Esophagus squamous epithelium (tissue), 5 donors: ENCODE results near the gene CFI. TPM values are rescaled to one million over a fixed set of nuclear protein-coding genes. Genes with fewer than 3 reads are reported as not detected.

Source experiments
- DNase-seq: peaks from one replicate; lab custom pipeline; 2025; lab: John Stamatoyannopoulos, UW
- H3K27ac ChIP-seq, 4 donors: fragments of 200-600 bp; sonication (generic); one replicate each; pipeline ENCODE4 v1.5.1; 2016 to 2019; ENCODE audit warnings: mild to moderate bottlenecking in 1 of 4
- H3K27me3 ChIP-seq, 4 donors: fragments of 200-600 bp; sonication (generic); 1 replicate in 3 of 4; 2 replicates in 1 of 4; pipeline versions ENCODE4 v1.5.1 to v1.6.0; 2017 to 2021; ENCODE audit warnings: antibody characterized with exemption in 1 of 4
- H3K36me3 ChIP-seq, 3 donors: fragments of 200-600 bp; sonication (generic); one replicate each; pipeline ENCODE4 v1.5.1; 2016 to 2019
- H3K4me1 ChIP-seq, 3 donors: fragments of 200-600 bp; sonication (generic); one replicate each; pipeline ENCODE4 v1.5.1; 2017 to 2019
- H3K4me3 ChIP-seq, 4 donors: fragments of 200-600 bp; sonication (generic); 1 replicate in 3 of 4; 2 replicates in 1 of 4; pipeline ENCODE4 v1.5.1; 2016 to 2019; ENCODE audit warnings: mild to moderate bottlenecking in 2 of 4, moderate library complexity in 1 of 4
- H3K9me3 ChIP-seq, 3 donors: fragments of 200-600 bp; sonication (generic); one replicate each; pipeline ENCODE4 v1.5.1; 2016 to 2019
- POLR2A ChIP-seq, 4 donors: fragments of 450-650 bp; IDR thresholded peaks; one replicate each; pipeline ENCODE4 v1.6.1; 2017; ENCODE audit warnings: antibody characterized with exemption in 4 of 4, mild to moderate bottlenecking in 4 of 4, moderate library complexity in 3 of 4
- WGBS, 2 donors: methylation state at CpG; one replicate each; pipeline ENCODE4 v1.1.5; 2018; 5-methylcytosine and 5-hydroxymethylcytosine counted together
- intact Hi-C: fragments of 100-400 bp; cut with DNase I; formaldehyde crosslinking; loops from one replicate; pipeline ENCODE4 v1.15.0; 2022
- total RNA-seq, 4 donors: library from RNA; depleted of rRNA; stranded (reverse); fragments of >200 nt; gene quantifications; one replicate each; pipeline ENCODE4 v1.1.0, GENCODE V29; 2016
- TF ChIP-seq, protein P1 (sequence below), 6 experiments: fragments of 450-650 bp in 4 of 6; fragments of 200-600 bp in 2 of 6; sonication (generic) in 2 of 6; IDR thresholded peaks; one replicate each; pipeline ENCODE4 v1.5.1; 2016 to 2019; ENCODE audit warnings: antibody characterized with exemption in 6 of 6, mild to moderate bottlenecking in 4 of 6, moderate library complexity in 4 of 6
- donor health status: DM: yes; HTN: yes; CAD: no.

The CFI gene
- total RNA-seq, 4 donors from 2014 or later, result 6.1 to 45.1 (median 11.0) TPM

DNA sequence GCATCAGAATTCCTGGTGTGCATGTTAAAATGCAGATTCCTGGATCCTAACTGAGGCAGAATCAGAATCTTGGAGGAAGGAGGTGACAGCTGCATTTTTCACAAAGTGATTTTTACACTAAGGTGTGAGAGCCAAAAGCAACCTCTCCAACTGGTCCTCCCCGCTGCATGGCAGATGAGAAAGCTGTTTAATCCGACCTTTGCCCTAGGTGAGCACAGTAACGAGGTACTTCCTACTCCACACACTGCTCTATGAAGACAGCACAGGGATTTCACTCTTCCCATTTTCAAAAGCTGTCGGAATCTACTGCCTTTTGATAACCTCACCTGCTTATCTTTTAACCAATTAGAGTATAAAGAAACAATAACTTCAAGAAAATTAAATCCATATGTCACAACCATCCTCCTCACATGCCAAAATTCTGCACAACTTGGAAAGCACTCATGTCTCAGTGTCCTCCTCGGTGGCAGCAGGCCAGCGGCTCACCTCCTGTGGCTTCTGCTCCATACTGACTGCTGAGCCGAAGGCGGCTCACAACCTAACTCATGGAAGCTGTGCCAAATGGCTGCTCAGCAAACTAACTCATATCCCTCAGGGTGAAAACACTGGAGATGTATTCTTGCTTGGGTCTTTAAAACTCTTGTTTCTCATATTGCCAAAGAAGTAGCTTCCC, 102.1 kb downstream of the CFI start:
- Histone ChIP-seq H3K4me3 (no peak overlapping the region), H3K4me1 (peaks cover 18 to 33% (median 19%) of the 10 kb centered on the region in 3 donors), H3K36me3 (peaks cover 0 to 32% (median 0%) of the 10 kb centered on the region in 3 donors), H3K27me3 (no peaks in the 10 kb centered on the region), H3K9me3 (no peaks in the 10 kb centered on the region), H3K27ac (no peak overlapping the region)
- intact Hi-C loops, result loop anchor here (10.0 kb wide), 1 partner anchor 115 kb away; the partner anchor contains the start of gene GAR1
- WGBS, 2 donors, result 80 to 83% methylated on average over 8 of the region's 8 CpGs
- no peak for DNase-seq
- TF ChIP-seq, protein P1, sequence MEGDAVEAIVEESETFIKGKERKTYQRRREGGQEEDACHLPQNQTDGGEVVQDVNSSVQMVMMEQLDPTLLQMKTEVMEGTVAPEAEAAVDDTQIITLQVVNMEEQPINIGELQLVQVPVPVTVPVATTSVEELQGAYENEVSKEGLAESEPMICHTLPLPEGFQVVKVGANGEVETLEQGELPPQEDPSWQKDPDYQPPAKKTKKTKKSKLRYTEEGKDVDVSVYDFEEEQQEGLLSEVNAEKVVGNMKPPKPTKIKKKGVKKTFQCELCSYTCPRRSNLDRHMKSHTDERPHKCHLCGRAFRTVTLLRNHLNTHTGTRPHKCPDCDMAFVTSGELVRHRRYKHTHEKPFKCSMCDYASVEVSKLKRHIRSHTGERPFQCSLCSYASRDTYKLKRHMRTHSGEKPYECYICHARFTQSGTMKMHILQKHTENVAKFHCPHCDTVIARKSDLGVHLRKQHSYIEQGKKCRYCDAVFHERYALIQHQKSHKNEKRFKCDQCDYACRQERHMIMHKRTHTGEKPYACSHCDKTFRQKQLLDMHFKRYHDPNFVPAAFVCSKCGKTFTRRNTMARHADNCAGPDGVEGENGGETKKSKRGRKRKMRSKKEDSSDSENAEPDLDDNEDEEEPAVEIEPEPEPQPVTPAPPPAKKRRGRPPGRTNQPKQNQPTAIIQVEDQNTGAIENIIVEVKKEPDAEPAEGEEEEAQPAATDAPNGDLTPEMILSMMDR (IDR thresholded peaks at IDR 0.05), result no peak
- no peak for TF ChIP-seq POLR2A (IDR thresholded peaks at IDR 0.05)

DNA sequence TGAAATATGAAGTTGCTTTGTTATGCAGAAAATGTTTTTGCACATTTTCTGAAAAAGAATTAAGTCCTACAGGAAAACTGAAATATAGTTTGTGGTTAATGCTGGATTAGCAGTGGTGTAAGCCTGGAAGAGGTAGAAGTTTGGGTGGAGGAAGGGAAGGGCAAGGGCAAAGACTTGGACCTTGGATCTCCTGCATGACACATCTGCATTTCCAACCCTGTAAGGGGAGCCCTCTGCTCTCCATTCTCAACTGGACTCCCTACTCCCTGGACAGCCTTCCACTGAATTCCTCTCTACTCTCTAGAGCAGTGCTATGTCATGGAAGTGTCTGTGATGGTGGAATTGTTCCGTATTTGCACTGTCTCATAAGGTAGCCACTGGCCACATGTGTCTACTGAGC, 103.1 kb downstream of the CFI start:
- intact Hi-C loops, result no loop called here
- TF ChIP-seq, protein P1 (IDR thresholded peaks at IDR 0.05), result no peak
- TF ChIP-seq POLR2A (IDR thresholded peaks at IDR 0.05), result no peak
- Histone ChIP-seq H3K27me3 (no peaks in the 10 kb centered on the region), H3K27ac (no peak overlapping the region), H3K9me3 (no peaks in the 10 kb centered on the region), H3K4me3 (no peak overlapping the region), H3K4me1 (peaks cover 8 to 23% (median 11%) of the 10 kb centered on the region in 3 donors), H3K36me3 (peaks cover 0 to 42% (median 0%) of the 10 kb centered on the region in 3 donors)
- DNase-seq, result no peak
- 100% methylated on average over 1 of the region's 1 CpG for WGBS, 2 donors

DNA sequence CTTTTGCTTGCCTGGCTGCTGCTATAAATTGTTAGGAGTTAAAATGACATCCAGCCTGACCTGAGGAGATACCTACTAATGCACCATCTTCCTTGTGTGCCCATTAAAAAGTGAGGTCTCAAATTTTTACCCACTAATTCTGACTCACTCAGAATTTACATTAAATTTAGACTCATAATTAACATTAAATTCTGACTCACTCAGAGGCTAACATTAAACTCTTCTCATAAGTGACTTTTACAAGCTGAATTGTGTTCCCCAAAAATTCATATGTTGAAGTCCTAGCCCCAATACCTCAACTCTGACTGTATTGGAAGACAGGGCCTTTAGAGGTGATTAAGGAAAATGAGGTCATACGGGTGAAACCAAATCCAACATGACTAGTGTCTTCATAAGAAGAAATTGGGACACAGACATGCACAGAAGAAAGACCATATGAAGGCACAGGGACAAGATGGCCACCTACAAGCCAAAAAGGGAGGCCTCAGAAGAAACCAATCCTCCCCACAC, 110.3 kb downstream of the CFI start:
- intact Hi-C loops, result no loop called here
- peaks cover 0 to 88% (median 8%) of the 10 kb centered on the region in 3 donors for H3K36me3 ChIP-seq

More for the DNA sequence above, 110.3 kb downstream of the CFI start:
- 83 to 100% methylated on average over 1 of the region's 1 CpG for WGBS, 2 donors
- Histone ChIP-seq H3K4me3 (no peak overlapping the region), H3K27ac (no peak overlapping the region), H3K27me3 (no peaks in the 10 kb centered on the region), H3K9me3 (no peaks in the 10 kb centered on the region), H3K4me1 (no peaks in the 10 kb centered on the region)
- DNase-seq, result no peak
- TF ChIP-seq POLR2A (IDR thresholded peaks at IDR 0.05), result no peak
- TF ChIP-seq, protein P1 (IDR thresholded peaks at IDR 0.05), result no peak

Other genes with a start within 250 kb of the CFI start
- 10 to 100 TPM; 18.7 to 34.5 (median 22.2) TPM for gene MCUB, start 241.8 kb downstream of the CFI start, total RNA-seq
- 10 to 100 TPM in 3 of 4 donors, 1 to 10 TPM in 1; 7.0 to 21.9 (median 15.4) TPM for gene CASP6, start 98.6 kb downstream of the CFI start, total RNA-seq
- gene PLA2G12A, start 71.9 kb downstream of the CFI start, total RNA-seq, result 10 to 100 TPM; 10.8 to 66.6 (median 25.2) TPM
- gene GAR1, start 13.8 kb upstream of the CFI start, total RNA-seq, result 10 to 100 TPM in 3 of 4 donors, 1 to 10 TPM in 1; 5.9 to 14.2 (median 11.3) TPM
- under 1 TPM in 2 of 4 donors, not detected in 2; 0.18 to 0.19 TPM for gene RRH, start 26.0 kb upstream of the CFI start, total RNA-seq
- gene LRIT3, start 46.1 kb upstream of the CFI start, total RNA-seq, result under 1 TPM in 2 of 4 donors, not detected in 2; 0.15 to 0.38 TPM
- gene EGF, start 110.9 kb upstream of the CFI start, total RNA-seq, result under 1 TPM; 0.19 to 0.70 (median 0.47) TPM